Tibial artery (tissue), 4 donors: ENCODE data around the gene LTC4S.

Experiments used
- DNase-seq, 2 donors: peaks; one replicate each; pipeline ENCODE4 v3.0.0-alpha.2; 2019
- H3K27ac ChIP-seq, 2 donors: fragments of 200-600 bp; sonication (generic) in 1 of 2; 1 replicate in 1 of 2; 2 replicates in 1 of 2; pipeline ENCODE4 v1.5.1; 2018 to 2019; ENCODE audit warnings: mild to moderate bottlenecking in 1 of 2
- H3K27me3 ChIP-seq, 2 donors: fragments of 200-600 bp; sonication (generic) in 1 of 2; one replicate each; pipeline versions ENCODE4 v1.5.1 to v1.6.0; 2016 to 2019
- H3K36me3 ChIP-seq, 3 donors: fragments of 200-600 bp; sonication (generic) in 2 of 3; one replicate each; pipeline ENCODE4 v1.5.1; 2016 to 2019; ENCODE audit warnings: mild to moderate bottlenecking in 2 of 3
- H3K4me1 ChIP-seq, 4 donors: fragments of 200-600 bp; sonication (generic) in 2 of 4; 1 replicate in 3 of 4; 2 replicates in 1 of 4; pipeline ENCODE4 v1.5.1; 2016 to 2019
- H3K4me3 ChIP-seq, 2 donors: fragments of 200-600 bp; sonication (generic) in 1 of 2; 1 replicate in 1 of 2; 2 replicates in 1 of 2; pipeline ENCODE4 v1.5.1; 2018 to 2019; ENCODE audit warnings: mild to moderate bottlenecking in 2 of 2
- H3K9me3 ChIP-seq, 3 donors: fragments of 200-600 bp; sonication (generic) in 1 of 3; one replicate each; pipeline ENCODE4 v1.5.1; 2016 to 2019
- CTCF ChIP-seq, 2 experiments: fragments of 200-600 bp in 1 of 2; fragments of 450-650 bp in 1 of 2; IDR thresholded peaks; one replicate each; pipeline ENCODE4 v1.5.1; 2017 to 2019; ENCODE audit warnings: antibody characterized with exemption in 2 of 2, mild to moderate bottlenecking in 1 of 2, moderate library complexity in 1 of 2
- intact Hi-C: fragments of 100-400 bp; cut with DNase I; formaldehyde crosslinking; loops from one replicate; pipeline ENCODE4 v1.15.0; 2023; ENCODE audit warnings: low total_unique reads

The LTC4S gene

DNA sequence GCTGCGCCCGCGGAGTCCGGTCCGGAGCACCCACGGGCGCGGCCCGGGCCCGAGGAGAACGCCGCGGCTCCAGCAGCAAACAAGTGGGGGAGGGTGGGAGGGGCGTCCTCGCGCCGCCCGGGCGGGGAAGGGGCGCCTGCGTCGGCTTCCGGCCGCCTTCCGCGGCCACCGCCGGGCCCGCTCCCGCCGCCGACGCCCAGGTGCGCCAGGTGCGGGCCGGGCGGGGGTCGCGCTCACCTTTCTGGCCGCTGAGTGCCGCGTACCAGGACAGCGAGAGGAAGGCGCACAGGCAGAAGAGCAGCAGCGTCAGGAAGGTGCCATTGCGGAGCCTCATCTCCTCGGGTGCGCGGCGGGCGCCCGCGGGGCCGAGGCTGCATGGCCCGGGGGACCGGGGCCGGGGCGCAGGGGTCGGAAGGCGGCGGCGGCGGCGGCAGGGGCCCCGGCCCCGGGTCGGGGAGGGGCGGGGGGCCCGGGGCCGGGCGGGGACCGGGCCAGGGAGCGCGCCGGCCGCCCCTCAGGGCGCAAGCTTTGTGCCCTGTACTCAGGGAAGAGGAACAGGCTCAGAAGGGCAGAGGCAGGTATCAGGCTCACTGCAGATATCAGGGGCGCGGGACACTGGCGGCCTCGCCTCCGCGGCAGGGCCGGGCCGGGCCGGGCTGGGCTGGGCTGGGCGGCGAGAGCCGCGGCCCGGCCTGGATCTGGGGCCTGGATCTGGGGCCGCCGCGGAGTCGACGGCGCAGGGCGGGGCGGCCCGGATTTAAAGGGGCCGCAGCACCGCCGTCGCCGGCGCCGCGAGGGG is 12.7 kb downstream of the LTC4S start, which contains the start of gene MGAT4B:
Gene MGAT4B, minus strand, starts transcription at position 617 of the 799 bp plus-strand sequence. Its CDS starts 283 bp downstream, at position 334.
- peaks cover 0 to 51% (median 44%) of the 10 kb centered on the region in 4 donors for H3K4me1 ChIP-seq
- peak within 1 kb of the TSS; percentile 94 to 96 for H3K27ac ChIP-seq
- intact Hi-C loops = loop anchor here (5.0 kb wide), 1 partner anchor 101 kb away; the partner anchor contains the start of gene TBC1D9B
- peak within 1 kb of the TSS; percentile 86 to 99 for H3K4me3 ChIP-seq
- H3K27me3 ChIP-seq = no peaks in the 10 kb centered on the region
- no peaks in the 10 kb centered on the region for H3K9me3 ChIP-seq
- no peak for TF ChIP-seq CTCF (IDR thresholded peaks at IDR 0.05)
- H3K36me3 ChIP-seq = peaks cover 0 to 2% (median under 1%) of the 10 kb centered on the region in 3 donors
- DNase-seq = peak; percentile 71 to 89

GRCh38 chr5:179812135-179812825 is 18.5 kb downstream of the LTC4S start:
- DNase-seq = peak in 1 of 2 donors; percentile 57
- peaks cover 8 to 22% (median 16%) of the 10 kb centered on the region in 4 donors for H3K4me1 ChIP-seq
- H3K36me3 ChIP-seq = peaks cover 0 to 13% (median 0%) of the 10 kb centered on the region in 3 donors
- no peaks in the 10 kb centered on the region for H3K27me3 ChIP-seq
- no peak overlapping the region for H3K27ac ChIP-seq
- no peaks in the 10 kb centered on the region for H3K9me3 ChIP-seq
- TF ChIP-seq CTCF (IDR thresholded peaks at IDR 0.05) = no peak
- intact Hi-C loops = no loop called here
- H3K4me3 ChIP-seq = no peak overlapping the region

- Histone ChIP-seq H3K36me3 (peaks cover 0 to 13% (median 0%) of the 10 kb centered on the region in 3 donors), H3K9me3 (no peaks in the 10 kb centered on the region), H3K27me3 (no peaks in the 10 kb centered on the region), H3K4me3 (no peak overlapping the region), H3K27ac (no peak overlapping the region), H3K4me1 (peaks cover 8 to 22% (median 15%) of the 10 kb centered on the region in 4 donors)
- intact Hi-C loops = no loop called here
- TF ChIP-seq CTCF (IDR thresholded peaks at IDR 0.05) = no peak
- no peak for DNase-seq
Observed at GRCh38 chr5:179812997-179813607, 19.3 kb downstream of the LTC4S start.

GRCh38 chr5:179814090-179814489 is 20.3 kb downstream of the LTC4S start:
- Histone ChIP-seq H3K9me3 (no peaks in the 10 kb centered on the region), H3K4me1 (peaks cover 14 to 29% (median 22%) of the 10 kb centered on the region in 4 donors), H3K27me3 (no peaks in the 10 kb centered on the region), H3K4me3 (no peak overlapping the region), H3K36me3 (peaks cover 0 to 13% (median 0%) of the 10 kb centered on the region in 3 donors), H3K27ac (no peak overlapping the region)
- DNase-seq = no peak
- intact Hi-C loops = no loop called here
- TF ChIP-seq CTCF (IDR thresholded peaks at IDR 0.05) = no peak

GRCh38 chr5:179815491-179816249 is 21.9 kb downstream of the LTC4S start:
- no peaks in the 10 kb centered on the region for H3K27me3 ChIP-seq
- H3K9me3 ChIP-seq = no peaks in the 10 kb centered on the region
- no peak overlapping the region for H3K4me3 ChIP-seq
- peak in 1 of 2 donors; percentile 64 for DNase-seq
- H3K4me1 ChIP-seq = peaks cover 14 to 42% (median 35%) of the 10 kb centered on the region in 4 donors
- intact Hi-C loops = loop anchor here (5.0 kb wide), 2 partner anchors 193 to 477 kb away; partner anchors contain the start of genes HNRNPH1 and MAPK9
- peaks cover 0 to 13% (median 0%) of the 10 kb centered on the region in 3 donors for H3K36me3 ChIP-seq
- no peak for TF ChIP-seq CTCF (IDR thresholded peaks at IDR 0.05)
- no peak overlapping the region for H3K27ac ChIP-seq
